ENCODE results near the gene SLC9A9.

The SLC9A9 gene

DNA sequence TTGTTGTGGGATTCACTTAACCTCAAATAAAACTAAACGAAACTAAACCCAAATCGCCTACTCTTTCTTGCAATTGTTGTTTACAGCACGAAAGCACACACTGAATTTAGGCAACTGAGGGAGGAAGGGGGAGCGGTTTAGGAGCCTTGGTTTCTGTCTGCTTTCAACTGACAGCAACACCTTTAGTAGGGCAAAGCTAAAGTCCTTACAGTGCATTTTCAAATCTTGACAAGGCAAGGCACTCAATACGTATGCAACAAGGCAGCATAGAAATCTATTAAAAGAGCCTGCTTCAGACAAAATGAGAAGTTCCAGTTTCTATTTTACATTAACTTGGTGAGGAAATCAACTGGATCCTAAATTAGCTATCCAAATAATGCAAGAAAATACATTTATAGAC, 554.1 kb downstream of the SLC9A9 start:
- DNase-seq: no peak
- Histone ChIP-seq H3K9me3 (ENCODE audit: severe bottlenecking) (no peaks in the 10 kb centered on the region), H3K27me3 (ENCODE audit: insufficient read depth, low read depth, severe bottlenecking) (no peaks in the 10 kb centered on the region), H3K36me3 (no peaks in the 10 kb centered on the region), H3K4me3 (ENCODE audit: low read depth, low read length) (no peak overlapping the region), H3K27ac (no peak overlapping the region)
- TF ChIP-seq CTCF (IDR thresholded peaks at IDR 0.05; ENCODE audit: low read depth, low read length): no peak

DNA sequence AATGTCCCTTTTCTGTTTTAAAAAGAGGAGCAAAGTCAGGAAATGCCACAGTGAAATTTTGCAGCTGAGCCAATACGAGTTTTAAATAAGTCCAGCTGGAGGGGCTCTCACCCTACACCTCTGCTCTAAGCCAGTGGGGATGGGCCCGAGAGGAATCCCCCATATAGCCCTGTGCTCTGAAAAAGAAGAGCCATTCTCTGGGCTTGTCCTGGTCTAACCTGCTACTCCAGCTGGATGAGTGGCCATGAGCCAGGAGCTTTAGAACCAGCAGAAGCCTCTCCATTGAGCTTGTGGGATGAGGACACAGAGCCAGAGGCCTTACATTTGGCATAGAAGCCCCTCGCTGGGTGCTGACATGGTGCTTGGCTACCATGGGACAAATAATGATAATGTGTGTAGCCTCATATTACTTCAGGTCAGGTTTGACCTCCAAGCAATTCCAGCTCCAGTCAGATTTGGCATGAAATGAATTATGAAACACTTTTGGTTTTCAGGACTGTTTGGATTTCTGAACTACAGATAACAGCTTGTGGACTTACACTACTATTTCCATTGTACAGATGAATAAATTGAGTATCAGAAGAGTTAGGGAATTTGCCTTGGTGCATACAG, 556.3 kb downstream of the SLC9A9 start:
- no peak overlapping the region for H3K4me3 ChIP-seq (ENCODE audit: low read depth, low read length)
- no peak overlapping the region for H3K27ac ChIP-seq
- DNase-seq: no peak
- no peaks in the 10 kb centered on the region for H3K9me3 ChIP-seq (ENCODE audit: severe bottlenecking)
- H3K27me3 ChIP-seq (ENCODE audit: insufficient read depth, low read depth, severe bottlenecking): no peaks in the 10 kb centered on the region
- no peaks in the 10 kb centered on the region for H3K36me3 ChIP-seq
- TF ChIP-seq CTCF (IDR thresholded peaks at IDR 0.05; ENCODE audit: low read depth, low read length): no peak

DNA sequence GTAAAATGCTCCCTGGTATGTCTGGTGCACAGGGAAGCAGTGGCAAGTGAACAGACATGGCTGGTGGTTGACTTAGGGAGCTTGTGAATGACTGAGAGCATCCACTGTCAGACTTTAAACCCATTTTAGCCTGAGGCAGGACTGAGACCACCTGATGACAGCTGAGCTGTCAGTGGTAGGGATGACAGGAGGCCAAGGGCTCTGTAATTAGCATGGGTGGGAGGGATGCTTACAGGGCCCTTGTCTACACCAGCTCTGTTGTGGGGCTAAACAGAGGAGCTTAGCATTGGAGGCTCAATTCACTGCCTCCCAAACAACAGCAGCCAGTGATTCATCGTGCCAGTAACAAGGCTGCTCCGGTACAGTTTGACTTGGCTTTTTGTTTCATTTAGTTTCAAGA, 559.3 kb downstream of the SLC9A9 start:
- no peak overlapping the region for H3K4me3 ChIP-seq (ENCODE audit: low read depth, low read length)
- TF ChIP-seq CTCF (IDR thresholded peaks at IDR 0.05; ENCODE audit: low read depth, low read length): no peak
- H3K36me3 ChIP-seq: no peaks in the 10 kb centered on the region
- no peaks in the 10 kb centered on the region for H3K9me3 ChIP-seq (ENCODE audit: severe bottlenecking)
- DNase-seq: no peak
- no peak overlapping the region for H3K27ac ChIP-seq
- H3K27me3 ChIP-seq (ENCODE audit: insufficient read depth, low read depth, severe bottlenecking): no peaks in the 10 kb centered on the region

GRCh38 chr3:143287403-143287802, 560.9 kb downstream of the SLC9A9 start:
- Histone ChIP-seq H3K36me3 (no peaks in the 10 kb centered on the region), H3K27ac (no peak overlapping the region), H3K4me3 (ENCODE audit: low read depth, low read length) (no peak overlapping the region), H3K9me3 (ENCODE audit: severe bottlenecking) (no peaks in the 10 kb centered on the region), H3K27me3 (ENCODE audit: insufficient read depth, low read depth, severe bottlenecking) (no peaks in the 10 kb centered on the region)
- no peak for DNase-seq
- no peak for TF ChIP-seq CTCF (IDR thresholded peaks at IDR 0.05; ENCODE audit: low read depth, low read length)

DNA sequence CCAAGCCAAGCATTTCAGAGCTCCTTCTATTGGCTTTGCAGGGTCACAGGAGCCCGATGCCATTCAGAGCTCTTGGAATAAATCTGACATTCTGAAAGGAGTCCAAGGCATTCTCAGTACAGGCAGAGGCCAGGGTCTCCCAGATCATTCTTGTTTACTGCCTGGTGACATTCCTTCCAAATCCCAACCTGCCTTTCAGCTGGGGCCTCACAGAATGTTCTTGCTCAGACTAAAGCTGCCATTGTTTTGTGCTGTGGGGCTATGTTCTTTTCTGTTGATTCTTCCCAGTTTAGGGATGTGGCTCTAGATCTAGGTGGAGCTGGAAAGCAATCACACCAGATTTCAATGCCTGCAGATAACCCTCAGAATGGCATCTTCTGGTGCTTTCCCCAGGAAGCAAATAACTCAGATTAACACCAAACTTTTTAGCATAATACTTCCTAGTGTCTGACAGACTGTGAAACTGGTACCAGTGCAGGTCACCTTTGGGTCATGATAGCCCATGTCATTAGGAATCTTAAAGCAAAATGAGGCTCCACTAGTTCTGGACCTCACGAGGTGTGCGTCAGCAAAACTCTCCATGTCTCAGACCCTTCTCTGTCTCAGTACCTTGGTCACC, 561.8 kb downstream of the SLC9A9 start:
- Histone ChIP-seq H3K9me3 (ENCODE audit: severe bottlenecking) (no peaks in the 10 kb centered on the region), H3K27ac (no peak overlapping the region), H3K36me3 (no peaks in the 10 kb centered on the region), H3K4me3 (ENCODE audit: low read depth, low read length) (no peak overlapping the region), H3K27me3 (ENCODE audit: insufficient read depth, low read depth, severe bottlenecking) (no peaks in the 10 kb centered on the region)
- TF ChIP-seq CTCF (IDR thresholded peaks at IDR 0.05; ENCODE audit: low read depth, low read length): no peak
- DNase-seq: no peak
